HG02884 (cell line): ENCODE data around the gene MFNG.

Experiments
- ATAC-seq: cut with Tn5 transposase; IDR thresholded peaks from one replicate; pipeline ENCODE4 v1.9.1; 2021; ENCODE audit warnings: mild to moderate bottlenecking, moderate library complexity; ENCODE audit not compliant: unreplicated experiment

Gene MFNG

GRCh38 chr22:37454857-37455686 is 31.1 kb downstream of the MFNG start:
- ATAC-seq, result no peak

- ATAC-seq, result no peak
Measured at GRCh38 chr22:37453696-37454095, 32.5 kb downstream of the MFNG start.

- no peak for ATAC-seq
Measured at GRCh38 chr22:37451218-37451617, 35.0 kb downstream of the MFNG start.

GRCh38 chr22:37449331-37450001 is 36.7 kb downstream of the MFNG start:
- ATAC-seq, result no peak

- no peak for ATAC-seq
Measured at GRCh38 chr22:37448516-37449127, 37.6 kb downstream of the MFNG start.

- no peak for ATAC-seq
Measured at GRCh38 chr22:37445501-37445900, 40.7 kb downstream of the MFNG start.

GRCh38 chr22:37443977-37444376 is 42.2 kb downstream of the MFNG start:
- ATAC-seq, result no peak

- ATAC-seq, result no peak
Measured at GRCh38 chr22:37443086-37443485, 43.1 kb downstream of the MFNG start.

- ATAC-seq, result no peak
Measured at GRCh38 chr22:37442537-37442936, 43.6 kb downstream of the MFNG start.

GRCh38 chr22:37442135-37442534 is 44.0 kb downstream of the MFNG start:
- ATAC-seq, result no peak

GRCh38 chr22:37440875-37441274 is 45.3 kb downstream of the MFNG start:
- ATAC-seq, result no peak

GRCh38 chr22:37439347-37439746 is 46.8 kb downstream of the MFNG start:
- no peak for ATAC-seq

GRCh38 chr22:37435970-37436603 is 50.1 kb downstream of the MFNG start:
- ATAC-seq, result no peak

- ATAC-seq, result no peak
Measured at GRCh38 chr22:37433786-37434185, 52.4 kb downstream of the MFNG start.

- no peak for ATAC-seq
Measured at GRCh38 chr22:37432708-37433054, 53.5 kb downstream of the MFNG start.

GRCh38 chr22:37431801-37432707 is 54.1 kb downstream of the MFNG start:
- no peak for ATAC-seq

GRCh38 chr22:37431366-37431765 is 54.8 kb downstream of the MFNG start:
- no peak for ATAC-seq

- no peak for ATAC-seq
Measured at GRCh38 chr22:37430941-37431340, 55.2 kb downstream of the MFNG start.

- no peak for ATAC-seq
Measured at GRCh38 chr22:37428649-37429586, 57.3 kb downstream of the MFNG start.
